ENCODE results near the gene TMEM45B.
A peak's percentile ranks its signal among the peaks of the same experiment; 100 is the strongest.
"Not testable (repeated sequence)": the region's sequence is repeated elsewhere in the genome, so short reads cannot be mapped to it uniquely, and the experiment has no call there.

The TMEM45B gene

DNA sequence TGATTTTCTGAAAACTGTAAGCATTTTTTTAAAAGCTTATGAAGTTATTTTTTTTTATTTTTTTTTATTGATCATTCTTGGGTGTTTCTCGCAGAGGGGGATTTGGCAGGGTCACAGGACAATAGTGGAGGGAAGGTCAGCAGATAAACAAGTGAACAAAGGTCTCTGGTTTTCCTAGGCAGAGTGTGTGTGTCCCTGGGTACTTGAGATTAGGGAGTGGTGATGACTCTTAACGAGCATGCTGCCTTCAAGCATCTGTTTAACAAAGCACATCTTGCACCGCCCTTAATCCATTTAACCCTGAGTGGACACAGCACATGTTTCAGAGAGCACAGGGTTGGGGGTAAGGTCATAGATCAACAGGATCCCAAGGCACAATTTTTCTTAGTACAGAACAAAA, 31.7 kb downstream of the TMEM45B start:
- H3K9me3 ChIP-seq; H3K27me3 ChIP-seq (ENCODE audit: low read depth); H3K4me1 ChIP-seq; H3K36me3 ChIP-seq (replicated peaks); in situ Hi-C loops (cut with MboI; ENCODE audit: low sequenced_read_pairs); DNase-seq (ENCODE audit: low spot score in 2 of 2); H3K4me3 ChIP-seq: not testable (repeated sequence)

DNA sequence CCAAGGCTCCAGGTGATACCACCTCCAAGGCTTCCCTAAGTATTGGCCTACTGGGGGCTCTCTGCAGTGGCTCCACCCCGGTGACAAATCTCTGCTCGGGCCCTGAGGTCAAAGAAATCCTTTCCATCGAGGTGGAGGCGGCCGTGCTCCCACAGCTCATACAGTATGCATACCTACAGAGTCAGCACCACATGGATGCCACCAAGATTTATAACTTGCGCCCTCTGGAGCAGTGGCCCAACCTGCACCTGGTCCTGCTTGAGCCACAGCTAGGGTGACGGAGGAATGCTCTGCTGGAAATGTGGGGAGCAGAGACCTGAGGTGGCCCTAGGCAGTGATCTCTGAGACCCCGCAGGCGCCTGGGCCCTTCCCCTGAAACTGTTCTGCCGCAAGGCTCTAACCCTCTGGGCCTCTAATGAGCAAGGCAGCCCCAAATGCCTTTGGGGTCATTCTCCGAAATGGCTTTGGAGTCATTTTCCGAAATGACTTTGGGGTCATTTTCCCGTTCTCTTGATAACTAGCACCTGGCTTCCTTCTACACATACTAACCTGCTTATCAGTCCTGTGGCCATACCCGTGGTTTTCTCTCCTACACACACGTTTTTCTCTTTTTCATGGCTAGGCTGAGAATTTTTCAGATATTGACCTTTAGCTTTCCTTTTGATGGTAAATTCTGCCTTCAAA, 33.9 kb downstream of the TMEM45B start:
- peaks cover 6% of the 10 kb centered on the region for H3K4me1 ChIP-seq
- in situ Hi-C loops (cut with MboI; ENCODE audit: low sequenced_read_pairs), result no loop called here
- H3K27me3 ChIP-seq (ENCODE audit: low read depth), result no peaks in the 10 kb centered on the region

DNA sequence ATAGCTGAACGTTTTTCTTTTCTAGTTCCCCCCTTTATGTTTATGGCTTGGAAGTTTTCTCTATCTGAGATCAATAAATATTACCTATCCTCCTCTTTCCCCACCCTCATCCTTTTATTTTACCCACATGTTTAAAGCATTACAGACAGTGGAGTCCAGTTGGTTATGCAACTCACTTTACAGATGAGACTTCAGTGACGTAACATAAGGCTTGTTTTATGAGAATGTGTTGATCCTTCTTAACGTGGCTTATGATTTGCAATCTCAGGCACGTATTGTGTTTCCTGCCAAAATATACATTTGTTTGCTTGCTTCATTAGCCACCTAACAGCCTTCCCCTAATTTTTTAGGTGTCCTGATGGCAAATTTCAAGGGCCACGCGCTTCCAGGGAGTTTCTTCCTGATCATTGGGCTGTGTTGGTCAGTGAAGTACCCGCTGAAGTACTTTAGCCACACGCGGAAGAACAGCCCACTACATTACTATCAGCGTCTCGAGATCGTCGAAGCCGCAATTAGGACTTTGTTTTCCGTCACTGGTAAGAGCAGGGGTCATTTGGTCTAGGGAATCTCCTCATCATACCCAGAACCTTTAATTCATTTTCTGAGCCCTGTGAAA, 36.6 kb downstream of the TMEM45B start:
- no peaks in the 10 kb centered on the region for H3K4me1 ChIP-seq
- in situ Hi-C loops (cut with MboI; ENCODE audit: low sequenced_read_pairs), result no loop called here
- no peaks in the 10 kb centered on the region for H3K27me3 ChIP-seq (ENCODE audit: low read depth)

More for the DNA sequence above, 33.9 kb downstream of the TMEM45B start:
- Histone ChIP-seq H3K4me3 (no peak overlapping the region), H3K9me3 (no peaks in the 10 kb centered on the region), H3K36me3 (replicated peaks) (no peaks in the 10 kb centered on the region)
- no peak for DNase-seq (ENCODE audit: low spot score in 2 of 2)

DNA sequence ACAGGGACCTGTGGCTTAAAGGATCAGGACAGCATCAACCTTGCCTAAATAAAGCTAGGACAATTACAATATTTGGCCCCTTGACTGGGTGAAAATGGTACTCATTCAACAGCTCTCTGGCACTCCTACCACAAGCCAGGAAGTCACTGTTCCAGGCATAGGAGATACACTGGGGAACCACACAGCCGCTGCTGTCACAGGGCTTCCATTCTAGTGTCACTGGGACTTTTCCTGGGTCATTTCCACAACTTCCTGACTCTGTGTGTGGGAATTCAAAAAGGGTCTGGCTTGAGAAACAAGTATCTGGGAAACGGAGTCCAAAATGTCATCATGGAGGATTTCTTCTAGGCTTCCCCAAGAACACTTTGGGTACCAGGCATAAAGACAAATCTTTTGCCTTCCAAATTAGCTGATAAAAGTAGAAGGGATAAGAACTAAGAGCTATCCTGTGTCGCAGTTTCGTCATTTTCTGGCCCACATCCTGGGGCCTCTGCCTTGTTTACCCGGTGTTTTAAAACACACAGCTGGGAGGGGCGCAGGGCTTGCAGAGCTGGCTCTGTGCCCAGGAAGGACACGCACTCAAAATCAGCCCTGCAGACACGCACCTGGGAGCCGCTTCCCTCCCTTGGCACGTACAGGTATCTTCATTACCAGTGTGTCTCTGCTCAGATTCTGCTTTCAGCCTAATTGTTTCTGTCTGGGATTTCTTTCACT, 38.0 kb downstream of the TMEM45B start:
- Histone ChIP-seq H3K36me3 (replicated peaks) (peaks cover 3% of the 10 kb centered on the region), H3K4me1 (no peaks in the 10 kb centered on the region), H3K27me3 (ENCODE audit: low read depth) (no peaks in the 10 kb centered on the region), H3K4me3 (no peak overlapping the region), H3K9me3 (no peaks in the 10 kb centered on the region)
- in situ Hi-C loops (cut with MboI; ENCODE audit: low sequenced_read_pairs), result no loop called here
- no peak for DNase-seq (ENCODE audit: low spot score in 2 of 2)

More for the DNA sequence above, 36.6 kb downstream of the TMEM45B start:
- no peak for DNase-seq (ENCODE audit: low spot score in 2 of 2)
- no peaks in the 10 kb centered on the region for H3K36me3 ChIP-seq (replicated peaks)
- no peak overlapping the region for H3K4me3 ChIP-seq
- no peaks in the 10 kb centered on the region for H3K9me3 ChIP-seq

DNA sequence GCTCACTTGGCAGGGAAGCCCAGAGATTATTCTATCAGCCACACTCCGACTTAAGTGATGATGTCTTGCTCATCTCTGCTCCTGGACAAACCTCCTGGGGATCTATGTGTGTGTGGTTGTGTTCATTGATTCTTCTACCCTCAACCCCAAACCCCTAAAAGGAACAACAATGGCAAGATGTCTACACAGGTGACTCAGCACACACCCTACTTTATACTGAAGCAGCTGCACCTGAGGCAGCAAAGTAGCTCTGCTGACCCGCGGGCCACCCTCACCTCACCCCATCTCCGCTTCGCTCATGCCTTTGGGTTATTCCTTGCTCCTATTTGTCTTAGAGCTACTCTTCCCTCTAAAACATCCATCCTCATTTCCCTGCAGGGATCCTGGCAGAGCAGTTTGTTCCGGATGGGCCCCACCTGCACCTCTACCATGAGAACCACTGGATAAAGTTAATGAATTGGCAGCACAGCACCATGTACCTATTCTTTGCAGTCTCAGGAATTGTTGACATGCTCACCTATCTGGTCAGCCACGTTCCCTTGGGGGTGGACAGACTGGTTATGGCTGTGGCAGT, 38.7 kb downstream of the TMEM45B start:
- Histone ChIP-seq H3K9me3 (no peaks in the 10 kb centered on the region), H3K4me3 (no peak overlapping the region), H3K4me1 (no peaks in the 10 kb centered on the region), H3K36me3 (replicated peaks) (peaks cover 7% of the 10 kb centered on the region), H3K27me3 (ENCODE audit: low read depth) (no peaks in the 10 kb centered on the region)
- no peak for DNase-seq (ENCODE audit: low spot score in 2 of 2)
- in situ Hi-C loops (cut with MboI; ENCODE audit: low sequenced_read_pairs), result no loop called here

DNA sequence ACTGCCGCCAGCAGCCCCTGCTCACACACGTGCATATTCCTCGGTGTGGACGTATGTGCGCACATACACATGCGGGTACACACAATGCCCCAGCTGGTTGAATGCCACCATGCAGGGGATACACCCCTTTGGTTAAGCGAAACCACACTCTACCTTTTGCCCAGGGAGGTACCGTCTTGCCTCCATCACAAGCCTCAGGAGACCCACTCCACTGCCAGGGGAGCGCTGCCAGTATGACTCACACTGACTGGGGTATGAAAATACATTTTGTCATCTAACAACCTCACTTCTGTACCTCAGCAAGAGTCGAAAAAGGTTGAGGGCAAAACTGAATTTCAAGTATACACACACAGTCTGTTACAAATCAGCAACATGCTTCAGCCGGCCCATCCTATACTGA, 39.4 kb downstream of the TMEM45B start:
- Histone ChIP-seq H3K4me3 (no peak overlapping the region), H3K9me3 (no peaks in the 10 kb centered on the region), H3K4me1 (no peaks in the 10 kb centered on the region), H3K27me3 (ENCODE audit: low read depth) (no peaks in the 10 kb centered on the region), H3K36me3 (replicated peaks) (peaks cover 15% of the 10 kb centered on the region)
- in situ Hi-C loops (cut with MboI; ENCODE audit: low sequenced_read_pairs), result no loop called here
- DNase-seq (ENCODE audit: low spot score in 2 of 2), result no peak

DNA sequence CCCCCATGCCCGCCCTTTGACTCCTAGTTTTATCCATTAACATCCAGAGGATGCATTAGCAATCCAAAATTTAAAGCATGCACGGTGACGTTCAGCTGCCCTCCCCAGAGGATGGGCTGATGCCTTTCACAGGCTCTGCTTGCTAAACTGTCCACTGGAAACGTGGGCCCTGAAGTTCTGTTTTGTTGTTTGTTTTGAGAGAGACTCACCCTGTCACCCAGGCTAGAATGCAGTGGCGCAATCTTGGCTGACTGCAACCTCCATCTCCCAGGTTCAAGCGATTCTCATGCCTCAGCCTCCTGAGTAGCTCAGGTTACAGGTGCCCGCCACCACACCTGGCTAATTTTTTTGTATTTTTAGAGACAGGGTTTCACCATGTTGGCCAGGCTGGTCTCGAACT, 40.4 kb downstream of the TMEM45B start:
- no peak for DNase-seq (ENCODE audit: low spot score in 2 of 2)
- Histone ChIP-seq H3K27me3 (ENCODE audit: low read depth) (no peaks in the 10 kb centered on the region), H3K9me3 (no peaks in the 10 kb centered on the region), H3K4me3 (no peak overlapping the region), H3K4me1 (peaks cover 5% of the 10 kb centered on the region), H3K36me3 (replicated peaks) (peaks cover 24% of the 10 kb centered on the region)
- in situ Hi-C loops (cut with MboI; ENCODE audit: low sequenced_read_pairs), result no loop called here

DNA sequence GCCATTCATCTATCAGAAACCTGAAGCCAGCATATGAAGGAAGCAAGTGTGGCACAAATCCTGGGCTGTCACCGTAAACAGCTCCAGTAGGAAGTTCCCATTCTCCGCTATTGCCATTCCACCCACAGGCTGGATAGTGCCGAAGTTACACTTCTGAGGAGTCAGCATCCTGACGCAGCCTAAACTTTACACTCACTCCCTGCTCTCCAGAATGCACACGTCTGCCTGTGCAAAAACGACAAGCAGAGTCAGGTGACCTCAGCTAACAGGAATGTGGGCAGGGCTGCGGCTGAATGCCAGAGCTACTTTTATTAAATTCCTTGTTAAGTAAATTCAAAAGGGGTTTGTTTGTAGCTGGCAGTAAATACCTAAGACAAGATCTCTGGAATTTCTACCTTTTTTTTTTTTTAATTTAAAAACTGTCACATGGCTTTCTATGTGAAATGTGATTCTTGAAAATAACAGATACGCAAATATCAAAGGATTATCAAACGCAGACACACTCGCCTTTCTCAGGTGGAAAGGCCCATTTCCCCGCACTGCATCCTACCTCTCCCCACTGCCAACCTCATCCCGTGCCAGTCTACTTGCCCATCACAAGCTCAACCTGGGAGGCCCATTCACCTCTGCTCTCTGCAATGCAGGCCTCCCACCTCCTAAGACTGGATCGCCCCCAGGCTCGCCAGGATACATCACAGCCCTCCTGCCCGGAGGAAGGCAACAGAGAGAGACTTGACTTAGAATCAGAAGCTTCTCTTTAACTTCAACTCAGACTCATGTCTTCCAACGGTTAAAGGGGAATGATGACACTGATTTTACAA, 46.3 kb downstream of the TMEM45B start:
- Histone ChIP-seq H3K27me3 (ENCODE audit: low read depth) (no peaks in the 10 kb centered on the region), H3K9me3 (no peaks in the 10 kb centered on the region), H3K36me3 (replicated peaks) (peaks cover 73% of the 10 kb centered on the region), H3K4me1 (peaks cover 18% of the 10 kb centered on the region), H3K4me3 (no peak overlapping the region; the same call in 1 of the 2 replicates)
- in situ Hi-C loops (cut with MboI; ENCODE audit: low sequenced_read_pairs), result no loop called here
- peak; percentile 88 to 92 for DNase-seq (ENCODE audit: low spot score in 2 of 2)

DNA sequence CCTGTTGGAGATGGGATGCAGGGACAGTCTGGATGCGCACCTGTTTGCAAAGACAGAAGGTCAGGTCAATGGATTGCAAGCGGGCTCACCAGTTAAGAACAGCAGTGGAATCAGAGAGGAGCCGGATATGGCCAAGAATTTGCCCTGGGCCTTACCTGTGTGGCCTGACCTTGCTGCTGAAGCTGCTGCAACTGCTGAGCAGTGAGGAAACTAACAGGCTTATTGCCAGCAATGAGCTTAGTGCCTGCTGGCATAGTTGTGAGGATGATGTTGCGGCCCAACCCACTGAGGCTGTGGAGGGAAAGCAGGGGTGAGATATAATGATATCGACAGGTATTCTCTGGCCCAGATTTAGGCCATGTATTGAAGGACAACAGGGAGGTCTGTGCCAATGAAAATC, 49.2 kb downstream of the TMEM45B start:
- Histone ChIP-seq H3K4me3 (no peak overlapping the region), H3K36me3 (replicated peaks) (peaks cover 87% of the 10 kb centered on the region), H3K4me1 (peaks cover 18% of the 10 kb centered on the region), H3K9me3 (no peaks in the 10 kb centered on the region), H3K27me3 (ENCODE audit: low read depth) (no peaks in the 10 kb centered on the region)
- no peak for DNase-seq (ENCODE audit: low spot score in 2 of 2)
- in situ Hi-C loops (cut with MboI; ENCODE audit: low sequenced_read_pairs), result no loop called here

DNA sequence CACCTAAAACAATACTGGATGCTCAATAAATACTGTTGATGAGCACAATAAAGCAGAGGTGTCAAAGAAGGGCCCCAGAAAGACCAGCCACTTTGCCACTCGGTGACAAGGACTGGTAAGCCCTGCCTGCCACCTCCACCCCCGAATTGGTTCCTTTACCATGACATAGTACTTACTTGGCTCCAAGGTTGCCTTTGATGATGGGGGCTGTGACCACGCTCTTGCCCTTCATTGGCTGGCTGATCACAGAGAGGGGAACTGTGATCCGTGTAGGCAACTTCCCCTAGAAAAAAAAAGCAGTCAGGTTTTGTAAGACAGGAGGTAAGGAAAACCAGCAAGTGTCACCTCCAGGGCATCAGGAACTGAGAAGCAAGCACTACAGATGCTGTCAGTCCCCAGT, 50.1 kb downstream of the TMEM45B start:
- no peak for DNase-seq (ENCODE audit: low spot score in 2 of 2)
- in situ Hi-C loops (cut with MboI; ENCODE audit: low sequenced_read_pairs), result no loop called here
- no peaks in the 10 kb centered on the region for H3K27me3 ChIP-seq (ENCODE audit: low read depth)
- no peaks in the 10 kb centered on the region for H3K9me3 ChIP-seq
- no peak overlapping the region for H3K4me3 ChIP-seq
- peaks cover 16% of the 10 kb centered on the region for H3K4me1 ChIP-seq
- H3K36me3 ChIP-seq (replicated peaks), result peaks cover 85% of the 10 kb centered on the region

DNA sequence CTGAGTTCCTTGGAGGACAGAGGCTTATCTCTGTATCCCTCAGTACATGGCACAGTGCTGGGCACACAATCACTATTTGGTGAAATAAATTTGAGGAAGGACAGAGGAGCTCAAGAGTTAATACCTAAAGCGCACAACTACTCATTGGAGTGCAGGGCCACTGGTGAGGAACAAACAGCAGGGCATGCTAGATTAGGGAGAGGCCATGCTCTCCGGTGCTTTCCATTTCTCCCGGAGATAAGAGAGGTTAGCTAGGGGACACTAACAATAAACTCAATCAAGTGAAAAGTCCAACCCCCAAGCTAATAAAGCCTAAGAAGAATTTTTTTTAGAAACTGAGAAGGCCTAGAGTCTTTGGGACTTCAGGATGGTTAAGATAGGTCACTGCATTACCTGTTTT, 50.7 kb downstream of the TMEM45B start:
- Histone ChIP-seq H3K36me3 (replicated peaks) (peaks cover 85% of the 10 kb centered on the region), H3K4me3 (no peak overlapping the region), H3K27me3 (ENCODE audit: low read depth) (no peaks in the 10 kb centered on the region), H3K4me1 (peaks cover 10% of the 10 kb centered on the region), H3K9me3 (no peaks in the 10 kb centered on the region)
- no peak for DNase-seq (ENCODE audit: low spot score in 2 of 2)
- in situ Hi-C loops (cut with MboI; ENCODE audit: low sequenced_read_pairs), result no loop called here

DNA sequence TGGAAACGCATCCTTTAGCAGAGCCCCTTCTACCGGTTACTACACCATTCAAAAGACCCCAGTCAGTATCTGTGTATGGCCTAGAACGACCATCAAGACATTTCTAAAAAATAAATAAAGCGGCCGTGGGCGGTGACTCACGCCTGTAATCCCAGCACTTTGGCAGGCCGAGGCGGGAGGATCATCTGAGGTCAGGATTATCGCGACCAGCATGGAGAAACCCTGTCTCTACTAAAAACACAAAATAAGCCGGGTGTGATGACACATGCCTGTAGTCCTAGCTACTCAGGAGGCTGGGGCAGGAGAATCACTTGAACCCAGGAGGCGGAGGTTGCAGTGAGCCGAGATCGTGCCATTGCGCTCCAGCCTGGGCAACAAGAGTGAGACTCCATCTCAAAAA, 53.0 kb downstream of the TMEM45B start:
- DNase-seq (ENCODE audit: low spot score in 2 of 2); in situ Hi-C loops (cut with MboI; ENCODE audit: low sequenced_read_pairs): not testable (repeated sequence)
- peaks cover 94% of the 10 kb centered on the region for H3K36me3 ChIP-seq (replicated peaks)

DNA sequence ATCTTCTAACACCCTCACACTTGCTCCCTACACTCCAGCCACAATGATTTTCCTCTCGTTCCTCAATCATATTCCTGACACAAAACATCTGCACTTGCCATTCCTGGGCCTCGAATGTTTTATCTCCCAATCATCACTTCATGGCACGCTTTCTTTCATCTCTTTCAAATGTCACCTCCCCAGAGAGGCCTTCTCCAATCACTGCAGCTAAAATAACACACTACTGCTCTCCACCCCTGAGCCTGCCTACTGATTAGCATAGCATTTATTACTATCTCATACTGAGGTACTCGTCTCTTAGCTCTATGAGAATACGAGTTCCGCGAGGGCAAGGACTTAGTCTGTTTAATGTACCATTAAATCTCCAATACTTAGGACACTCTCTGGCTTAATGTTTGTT, 56.3 kb downstream of the TMEM45B start:
- Histone ChIP-seq H3K4me3 (no peak overlapping the region), H3K27me3 (ENCODE audit: low read depth) (no peaks in the 10 kb centered on the region), H3K9me3 (no peaks in the 10 kb centered on the region), H3K4me1 (no peaks in the 10 kb centered on the region), H3K36me3 (replicated peaks) (peaks cover 91% of the 10 kb centered on the region)
- no peak for DNase-seq (ENCODE audit: low spot score in 2 of 2)
- in situ Hi-C loops (cut with MboI; ENCODE audit: low sequenced_read_pairs), result no loop called here

More for the DNA sequence above, 53.0 kb downstream of the TMEM45B start:
- not testable (repeated sequence) for H3K9me3 ChIP-seq; H3K4me1 ChIP-seq; H3K27me3 ChIP-seq (ENCODE audit: low read depth); H3K4me3 ChIP-seq

Measured in HAP-1 (cell line).